ENCODE measurements around the gene GORAB. TPM values are rescaled to one million over a fixed set of nuclear protein-coding genes. Genes with fewer than 3 reads are reported as not detected.

Gene GORAB
- polyA plus RNA-seq, 1 donor from 2014 or later = 17.8 TPM

- H3K36me3 ChIP-seq (ENCODE audit: insufficient read depth, low read length) = no peaks in the 10 kb centered on the region
- TF ChIP-seq POLR2AphosphoS5 (IDR thresholded peaks at IDR 0.05) = no peak
- no peak for TF ChIP-seq TAF1 (IDR thresholded peaks at IDR 0.05; ENCODE audit: low read depth)
- TF ChIP-seq MXI1 (conservative IDR thresholded peaks at IDR 0.05; ENCODE audit: poor library complexity, severe bottlenecking) = no peak
- TF ChIP-seq RAD21 (conservative IDR thresholded peaks at IDR 0.05) = no peak
- TF ChIP-seq, protein P1, sequence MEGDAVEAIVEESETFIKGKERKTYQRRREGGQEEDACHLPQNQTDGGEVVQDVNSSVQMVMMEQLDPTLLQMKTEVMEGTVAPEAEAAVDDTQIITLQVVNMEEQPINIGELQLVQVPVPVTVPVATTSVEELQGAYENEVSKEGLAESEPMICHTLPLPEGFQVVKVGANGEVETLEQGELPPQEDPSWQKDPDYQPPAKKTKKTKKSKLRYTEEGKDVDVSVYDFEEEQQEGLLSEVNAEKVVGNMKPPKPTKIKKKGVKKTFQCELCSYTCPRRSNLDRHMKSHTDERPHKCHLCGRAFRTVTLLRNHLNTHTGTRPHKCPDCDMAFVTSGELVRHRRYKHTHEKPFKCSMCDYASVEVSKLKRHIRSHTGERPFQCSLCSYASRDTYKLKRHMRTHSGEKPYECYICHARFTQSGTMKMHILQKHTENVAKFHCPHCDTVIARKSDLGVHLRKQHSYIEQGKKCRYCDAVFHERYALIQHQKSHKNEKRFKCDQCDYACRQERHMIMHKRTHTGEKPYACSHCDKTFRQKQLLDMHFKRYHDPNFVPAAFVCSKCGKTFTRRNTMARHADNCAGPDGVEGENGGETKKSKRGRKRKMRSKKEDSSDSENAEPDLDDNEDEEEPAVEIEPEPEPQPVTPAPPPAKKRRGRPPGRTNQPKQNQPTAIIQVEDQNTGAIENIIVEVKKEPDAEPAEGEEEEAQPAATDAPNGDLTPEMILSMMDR (IDR thresholded peaks at IDR 0.05; ENCODE audit: poor library complexity, severe bottlenecking) = no peak
- no peak for TF ChIP-seq EZH2 (IDR thresholded peaks at IDR 0.05; ENCODE audit: borderline replicate concordance, insufficient read depth, low read length, poor library complexity, severe bottlenecking)
- TF ChIP-seq EP300 (conservative IDR thresholded peaks at IDR 0.05; ENCODE audit: poor library complexity, severe bottlenecking) = no peak
- TF ChIP-seq REST (IDR thresholded peaks at IDR 0.05; ENCODE audit: borderline replicate concordance) = no peak
- TF ChIP-seq SMC3 (conservative IDR thresholded peaks at IDR 0.05; ENCODE audit: poor library complexity) = no peak
- no peak overlapping the region for H3K4me3 ChIP-seq (ENCODE audit: low read length)
- H3F3A ChIP-seq (ENCODE audit: insufficient read depth, low read length, poor library complexity, severe bottlenecking) = no peaks in the 10 kb centered on the region
- no peaks in the 10 kb centered on the region for H3K9me3 ChIP-seq (ENCODE audit: low read length)
- no peak overlapping the region for H2AFZ ChIP-seq (ENCODE audit: low read depth, low read length)
- H3K4me2 ChIP-seq (ENCODE audit: low read length) = no peak overlapping the region
- H3K9ac ChIP-seq (ENCODE audit: low read length) = no peak overlapping the region
- H4K20me1 ChIP-seq (ENCODE audit: insufficient read depth) = no peaks in the 10 kb centered on the region
- no peaks in the 10 kb centered on the region for H3K27me3 ChIP-seq (ENCODE audit: insufficient read depth, low read depth, low read length)
- no peaks in the 10 kb centered on the region for H3K9me2 ChIP-seq (ENCODE audit: insufficient read depth, low read length)
- no peaks in the 10 kb centered on the region for H3K79me2 ChIP-seq (replicated peaks; ENCODE audit: insufficient read depth, low read length)
- H3K27ac ChIP-seq (ENCODE audit: low read length) = no peak overlapping the region
These were observed 23.4 kb downstream of the GORAB start for GRCh38 chr1:170555370-170555769.

DNA sequence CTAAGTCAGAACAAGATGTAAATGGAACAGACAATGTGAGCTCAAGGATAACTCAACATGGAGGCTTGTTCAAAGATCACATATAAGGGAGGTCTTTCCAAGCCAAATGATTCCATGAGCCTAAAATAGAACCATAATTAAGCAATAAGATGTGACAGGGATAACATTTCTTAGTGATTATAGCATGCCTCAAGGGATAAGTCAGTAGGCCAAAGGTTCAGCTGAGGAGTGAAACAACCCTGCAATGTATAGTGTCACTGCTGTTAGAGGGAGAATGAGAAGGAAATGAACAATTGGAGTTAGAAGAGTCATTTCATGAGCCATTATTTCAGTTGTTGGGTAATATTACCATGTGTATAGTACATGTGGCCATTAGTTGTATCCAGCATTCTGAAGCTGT is 25.0 kb downstream of the GORAB start:
- no peaks in the 10 kb centered on the region for H4K20me1 ChIP-seq (ENCODE audit: insufficient read depth)
- TF ChIP-seq SMC3 (conservative IDR thresholded peaks at IDR 0.05; ENCODE audit: poor library complexity) (no peak), RAD21 (conservative IDR thresholded peaks at IDR 0.05) (no peak), TAF1 (IDR thresholded peaks at IDR 0.05; ENCODE audit: low read depth) (no peak), EZH2 (IDR thresholded peaks at IDR 0.05; ENCODE audit: borderline replicate concordance, insufficient read depth, low read length, poor library complexity, severe bottlenecking) (no peak), MXI1 (conservative IDR thresholded peaks at IDR 0.05; ENCODE audit: poor library complexity, severe bottlenecking) (no peak), POLR2AphosphoS5 (IDR thresholded peaks at IDR 0.05) (no peak), REST (IDR thresholded peaks at IDR 0.05; ENCODE audit: borderline replicate concordance) (no peak), EP300 (conservative IDR thresholded peaks at IDR 0.05; ENCODE audit: poor library complexity, severe bottlenecking) (no peak)
- TF ChIP-seq, protein P1 (IDR thresholded peaks at IDR 0.05; ENCODE audit: poor library complexity, severe bottlenecking) = no peak
- no peaks in the 10 kb centered on the region for H3K79me2 ChIP-seq (replicated peaks; ENCODE audit: insufficient read depth, low read length)
- H3K9ac ChIP-seq (ENCODE audit: low read length) = no peak overlapping the region
- H3K9me2 ChIP-seq (ENCODE audit: insufficient read depth, low read length) = no peaks in the 10 kb centered on the region
- H3K4me3 ChIP-seq (ENCODE audit: low read length) = no peak overlapping the region
- H3K36me3 ChIP-seq (ENCODE audit: insufficient read depth, low read length) = no peaks in the 10 kb centered on the region
- no peaks in the 10 kb centered on the region for H3F3A ChIP-seq (ENCODE audit: insufficient read depth, low read length, poor library complexity, severe bottlenecking)
- H2AFZ ChIP-seq (ENCODE audit: low read depth, low read length) = no peak overlapping the region
- H3K27ac ChIP-seq (ENCODE audit: low read length) = no peak overlapping the region
- H3K4me2 ChIP-seq (ENCODE audit: low read length) = no peak overlapping the region
- H3K9me3 ChIP-seq (ENCODE audit: low read length) = no peaks in the 10 kb centered on the region
- no peaks in the 10 kb centered on the region for H3K27me3 ChIP-seq (ENCODE audit: insufficient read depth, low read depth, low read length)
